ENCODE results near the gene MOV10L1. TPM values are rescaled to one million over a fixed set of nuclear protein-coding genes. Genes with fewer than 3 reads are reported as not detected.

The MOV10L1 gene
- total RNA-seq, 1 donor from 2014 or later, result 1.6 TPM

DNA sequence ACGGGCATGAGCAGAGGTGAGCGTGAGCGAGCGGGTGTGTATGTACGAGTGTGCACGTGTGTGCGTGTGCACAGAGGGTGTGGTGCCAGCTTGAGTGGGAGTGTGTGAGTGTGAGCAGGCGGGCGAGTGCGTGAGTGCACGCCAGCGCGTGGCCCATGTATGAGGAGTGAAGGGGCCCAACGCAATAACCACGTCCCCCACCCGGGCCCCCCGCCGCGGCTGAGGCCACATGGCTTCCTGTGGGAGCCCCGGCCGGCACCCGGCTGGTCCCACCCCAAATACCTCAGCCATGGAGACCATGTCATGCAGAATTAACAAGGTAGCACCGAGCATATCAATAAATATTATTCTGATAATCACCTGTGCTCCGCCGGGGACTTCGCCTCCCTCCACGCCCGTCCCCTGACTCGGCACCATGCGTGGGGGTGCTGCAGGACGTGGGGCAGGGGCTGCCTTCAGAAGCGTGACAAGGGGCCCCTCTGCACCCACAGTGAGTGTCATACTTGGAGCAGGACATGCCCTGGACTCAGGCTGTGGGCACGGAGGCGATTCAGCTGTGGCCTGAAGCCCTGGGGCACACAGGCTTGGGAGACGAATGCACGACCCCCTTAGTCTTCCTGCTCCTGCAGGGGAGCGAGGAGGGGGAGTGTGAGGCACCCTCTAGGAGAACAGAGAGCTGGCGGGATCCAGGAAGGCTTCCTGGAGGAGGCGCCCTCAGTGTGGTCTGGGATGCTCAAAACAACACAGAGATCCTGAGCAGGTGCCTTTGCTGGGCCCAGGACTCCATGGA lies 90.3 kb downstream of the MOV10L1 start:
- intact Hi-C loops (cut with DNase I), result no loop called here
- ATAC-seq (no peak), DNase-seq (ENCODE audit: low spot score) (peak; percentile 47)

DNA sequence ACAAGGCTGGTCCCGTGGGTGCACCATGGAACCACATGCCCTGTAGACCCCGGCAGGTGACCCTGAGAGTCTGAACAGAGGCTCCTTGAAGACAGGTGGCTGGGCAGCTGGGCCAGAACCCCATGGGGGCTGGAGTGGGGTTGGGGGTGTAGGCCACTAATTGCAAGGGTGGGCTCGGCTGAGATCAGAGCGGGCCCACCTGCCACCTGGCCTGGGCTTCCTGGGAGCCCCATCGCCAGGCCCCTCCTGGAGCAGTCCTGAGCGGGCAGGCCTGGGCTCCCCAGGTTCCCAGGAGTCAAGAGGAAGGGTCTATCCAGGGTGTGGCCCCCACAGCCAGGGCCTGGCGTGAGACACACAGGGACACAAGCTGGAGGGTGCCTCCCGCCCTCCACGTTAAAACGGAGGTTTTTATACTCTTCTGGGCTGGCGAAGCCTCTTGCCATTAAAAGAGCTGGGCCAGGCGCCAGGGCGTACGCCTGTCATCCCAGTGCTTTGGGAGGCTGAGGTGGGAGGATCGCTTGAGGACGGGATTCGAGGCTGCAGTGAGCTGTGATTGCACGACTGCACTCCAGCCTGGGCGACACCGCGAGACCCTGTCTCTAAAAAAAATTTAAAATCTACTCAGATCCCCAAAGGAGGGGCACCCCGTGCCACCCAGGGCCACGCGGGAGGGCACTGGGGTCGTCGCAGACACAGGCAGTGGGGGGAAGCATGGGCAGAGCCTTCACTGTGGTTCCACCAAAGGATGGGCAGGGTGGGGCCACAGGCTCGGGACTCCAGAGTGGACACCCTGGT lies 91.1 kb downstream of the MOV10L1 start:
- intact Hi-C loops (cut with DNase I), result no loop called here

DNA sequence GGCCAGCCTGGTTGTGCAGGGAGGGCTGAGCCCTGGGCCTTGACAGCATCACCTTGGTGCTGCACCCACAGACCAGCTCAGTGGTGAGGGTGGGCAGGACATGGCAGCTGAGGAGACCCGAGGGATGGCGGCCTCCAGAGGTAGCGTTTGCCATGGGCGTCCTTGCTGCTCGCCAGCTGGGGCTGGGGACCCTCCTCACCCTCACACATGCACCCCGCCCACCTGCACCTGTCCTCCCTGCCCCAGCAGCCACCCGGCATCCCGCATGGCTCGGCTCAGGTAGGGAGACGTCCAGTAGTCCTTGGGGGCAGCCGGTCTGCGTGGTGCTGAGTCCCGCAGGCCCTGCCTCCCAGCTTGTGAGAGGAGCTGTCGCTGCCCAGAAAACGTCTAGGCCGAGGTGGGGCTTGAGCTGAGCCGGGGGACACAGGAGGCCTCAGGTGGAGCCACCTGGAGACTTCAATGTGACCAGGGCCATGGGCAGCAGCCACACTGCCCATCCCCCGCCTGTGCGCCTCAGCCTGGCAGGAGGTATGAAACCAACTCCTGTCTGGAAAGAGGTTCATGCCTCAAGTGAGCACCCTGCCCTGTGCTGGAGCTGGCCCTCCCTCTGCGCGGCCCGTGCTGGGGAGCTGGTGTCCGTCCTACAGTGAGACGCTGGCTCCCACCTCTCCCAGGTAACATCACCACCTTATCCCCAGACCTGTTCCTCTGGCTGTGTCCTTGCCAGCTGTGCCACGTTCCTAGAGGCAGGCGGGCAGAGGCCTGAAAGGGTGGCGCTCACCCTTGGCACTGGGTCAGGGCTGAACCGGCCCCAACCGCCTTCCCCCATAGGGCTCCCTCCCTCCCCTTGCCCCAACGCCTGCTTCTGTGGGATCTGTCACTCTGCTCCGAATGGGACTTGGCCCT lies 92.6 kb downstream of the MOV10L1 start:
- no peak for ATAC-seq

More for the DNA sequence above, 91.1 kb downstream of the MOV10L1 start:
- ATAC-seq (no peak), DNase-seq (ENCODE audit: low spot score) (peak; percentile 54)

DNA sequence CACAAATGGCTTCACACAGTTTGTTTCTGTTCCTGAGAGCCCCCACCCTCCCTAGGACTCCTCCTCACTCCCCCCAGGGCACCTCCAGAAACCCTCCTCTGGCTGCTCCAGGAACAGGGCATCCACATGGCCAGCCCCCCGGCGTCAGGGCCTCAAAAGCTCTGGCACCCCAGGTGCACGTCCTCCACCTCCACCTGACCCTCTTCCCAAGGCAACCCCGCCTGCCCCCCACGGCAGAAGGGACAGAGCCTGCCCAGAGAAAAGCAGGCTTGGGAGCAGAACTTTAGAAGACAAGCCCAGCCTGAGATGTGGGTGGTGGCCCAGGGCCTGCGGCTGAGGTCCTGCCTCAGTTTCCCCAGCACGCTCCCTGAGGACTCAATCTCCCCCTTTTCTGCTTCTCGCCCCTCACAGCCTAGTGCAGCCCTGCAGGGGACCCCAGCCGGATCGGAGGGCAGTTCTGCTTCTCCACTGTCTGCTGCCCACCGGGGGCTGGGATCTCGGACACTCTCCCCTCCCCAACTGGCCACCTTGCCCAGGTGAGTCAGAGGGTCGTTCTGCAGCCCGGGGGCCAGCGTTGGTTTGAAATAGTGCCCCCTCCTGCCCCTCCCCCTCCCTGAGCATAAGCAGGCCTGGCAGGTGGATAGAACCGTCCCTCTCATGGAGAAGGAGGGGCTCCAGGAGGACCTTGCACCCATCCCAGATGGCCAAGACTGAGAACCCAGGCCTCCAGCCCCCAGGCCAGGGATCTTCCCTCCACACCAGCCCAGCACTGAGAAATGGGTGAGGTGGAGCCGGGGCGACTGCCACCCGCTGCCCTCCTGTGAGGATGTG lies 93.5 kb downstream of the MOV10L1 start:
- no peak for DNase-seq (ENCODE audit: low spot score)
- intact Hi-C loops (cut with DNase I), result no loop called here

More for the DNA sequence above, 92.6 kb downstream of the MOV10L1 start:
- intact Hi-C loops (cut with DNase I), result no loop called here
- DNase-seq (ENCODE audit: low spot score), result peak; percentile 62

DNA sequence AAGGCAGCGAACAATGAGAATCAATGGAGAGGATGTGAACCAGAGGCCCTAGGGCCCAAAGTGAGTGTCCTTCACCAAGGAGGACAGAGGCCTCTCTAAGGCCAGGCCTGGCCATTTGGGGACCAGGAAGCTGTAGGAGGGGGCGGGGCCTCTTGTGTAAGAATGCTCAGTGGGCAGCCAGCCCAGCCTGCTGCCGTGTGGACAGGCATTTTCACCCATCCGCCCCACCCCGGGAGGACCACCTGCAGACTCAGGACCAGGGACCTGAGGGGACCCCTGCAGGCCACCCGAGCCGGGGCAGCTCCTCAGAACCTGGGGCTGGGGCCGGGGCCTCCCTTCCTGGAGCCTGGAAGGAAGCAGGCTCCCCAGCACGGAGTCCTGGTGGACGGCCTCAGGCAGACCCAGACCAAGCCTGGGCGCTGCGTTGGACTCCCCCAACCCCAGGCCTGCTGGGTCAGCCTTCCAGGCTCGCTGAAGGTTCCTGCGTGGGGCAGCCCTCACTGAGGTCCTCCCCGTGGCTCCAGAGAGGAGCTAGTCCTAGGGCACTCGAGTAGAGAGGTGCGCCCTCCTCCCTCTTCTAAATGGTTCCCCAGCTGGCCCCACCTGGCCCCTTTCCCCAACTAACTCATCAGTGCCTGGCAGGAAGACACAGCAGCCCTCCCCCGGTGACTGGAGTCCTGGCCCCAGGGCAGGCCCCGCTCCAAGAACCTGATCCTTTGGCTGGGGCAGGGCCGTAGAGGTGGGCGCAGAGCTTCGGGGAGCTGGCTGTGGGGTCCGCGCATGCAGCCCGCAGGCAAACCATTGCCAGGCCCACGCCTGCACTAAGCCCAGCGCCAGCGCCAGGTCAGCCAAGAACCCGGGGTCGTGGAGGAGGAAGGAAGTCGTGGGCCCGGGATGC lies 94.4 kb downstream of the MOV10L1 start:
- intact Hi-C loops (cut with DNase I), result no loop called here
- peak; percentile 85 for DNase-seq (ENCODE audit: low spot score)
- ATAC-seq, result peak; percentile 56

More for the DNA sequence above, 93.5 kb downstream of the MOV10L1 start:
- no peak for ATAC-seq

DNA sequence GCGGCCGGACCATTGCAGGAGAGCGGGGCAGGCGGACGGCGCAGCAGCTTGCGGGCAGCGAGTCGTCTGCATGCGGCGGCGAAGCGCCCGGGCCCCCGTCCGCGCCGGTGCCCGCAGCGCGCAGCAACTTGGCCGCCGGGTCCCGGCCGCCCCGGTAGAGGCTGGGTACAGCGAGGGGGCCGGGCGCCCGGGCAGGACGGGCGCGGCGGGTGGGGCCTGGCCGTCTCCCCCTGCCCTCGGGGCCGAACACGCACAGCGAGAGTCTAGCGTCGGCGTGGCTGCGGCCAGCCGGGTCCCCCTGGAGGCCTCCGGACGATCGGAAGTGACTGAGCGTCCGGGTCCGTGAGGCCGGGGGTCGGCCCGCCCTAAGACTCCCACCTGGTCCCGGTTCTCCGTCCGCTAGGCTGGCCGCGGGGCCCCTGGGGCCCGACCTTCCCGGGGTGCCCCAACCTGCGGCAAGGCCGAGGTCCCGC lies 95.1 kb downstream of the MOV10L1 start:
- DNase-seq (ENCODE audit: low spot score), result no peak
- intact Hi-C loops (cut with DNase I), result no loop called here
- ATAC-seq, result peak; percentile 2

DNA sequence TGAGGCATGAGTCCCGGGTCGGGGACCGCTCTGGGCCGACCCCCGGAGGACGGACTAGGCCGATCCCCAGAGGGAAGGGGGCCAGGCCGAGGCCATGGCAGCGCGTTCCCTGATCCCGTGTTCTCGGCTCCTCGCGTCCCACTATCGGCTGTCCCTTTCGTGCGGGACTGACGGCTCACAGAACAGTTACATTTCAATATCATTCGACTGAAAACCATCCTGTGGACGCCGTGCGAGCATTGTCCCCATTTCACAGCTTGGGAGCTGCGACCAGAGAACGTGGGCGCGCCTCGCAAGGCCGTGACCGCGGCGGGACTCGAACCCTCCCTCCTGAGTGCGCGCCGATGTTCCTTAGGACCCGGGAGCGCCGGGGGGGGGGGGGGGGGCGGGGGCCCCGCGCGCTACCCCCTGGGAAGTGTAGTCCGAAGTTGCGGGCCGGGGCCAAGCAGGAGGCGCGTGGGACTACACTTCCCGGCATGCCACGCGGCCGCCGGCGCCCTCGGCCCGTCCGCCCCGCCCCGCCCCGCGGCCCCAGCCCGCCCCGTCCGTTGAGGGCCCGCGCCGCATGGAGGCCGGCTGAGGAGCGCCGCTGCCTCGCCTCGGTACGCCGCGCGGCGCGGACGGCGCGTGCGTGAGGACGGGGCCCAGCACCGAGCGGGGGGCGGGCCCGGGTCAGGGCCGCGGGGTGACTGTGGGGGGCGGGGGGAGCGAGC lies 95.7 kb downstream of the MOV10L1 start, which contains the start of gene TRABD:
TRABD (plus strand) TSS at position 539 of the 713 bp plus-strand sequence. CDS start 7,148 bp downstream, outside the sequence.
- DNase-seq (ENCODE audit: low spot score) (peak; percentile 93), ATAC-seq (peak; percentile 89)
- intact Hi-C loops (cut with DNase I), result no loop called here

DNA sequence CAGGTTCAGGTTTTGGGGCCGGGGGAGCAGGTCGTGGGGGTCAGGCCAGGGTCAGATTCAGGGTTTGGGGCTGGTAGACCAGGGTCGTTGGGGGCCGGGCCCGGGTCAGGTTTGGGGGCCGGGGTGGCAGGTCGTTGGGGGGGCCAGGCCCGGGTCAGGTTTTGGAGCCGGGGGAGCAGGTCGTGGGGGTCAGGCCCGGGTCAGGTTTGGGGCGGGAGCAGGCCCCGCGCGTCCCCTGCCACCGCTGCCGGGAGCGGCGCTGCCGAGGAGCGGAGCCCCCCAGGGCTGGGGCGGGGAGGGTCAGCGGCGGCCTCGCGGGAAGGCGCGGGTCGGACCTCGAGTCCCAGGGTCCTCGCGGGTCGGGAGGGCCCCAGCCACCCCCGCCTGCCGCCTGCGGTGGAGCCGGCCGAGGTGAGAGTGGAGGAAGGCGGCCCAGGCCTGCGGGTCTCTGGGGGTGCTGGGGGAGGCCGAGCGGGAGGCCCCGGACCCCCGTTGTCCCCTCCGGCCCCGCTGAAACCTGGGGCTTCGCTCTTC lies 96.4 kb downstream of the MOV10L1 start:
- ATAC-seq, result no peak
- intact Hi-C loops (cut with DNase I), result no loop called here
- no peak for DNase-seq (ENCODE audit: low spot score)

DNA sequence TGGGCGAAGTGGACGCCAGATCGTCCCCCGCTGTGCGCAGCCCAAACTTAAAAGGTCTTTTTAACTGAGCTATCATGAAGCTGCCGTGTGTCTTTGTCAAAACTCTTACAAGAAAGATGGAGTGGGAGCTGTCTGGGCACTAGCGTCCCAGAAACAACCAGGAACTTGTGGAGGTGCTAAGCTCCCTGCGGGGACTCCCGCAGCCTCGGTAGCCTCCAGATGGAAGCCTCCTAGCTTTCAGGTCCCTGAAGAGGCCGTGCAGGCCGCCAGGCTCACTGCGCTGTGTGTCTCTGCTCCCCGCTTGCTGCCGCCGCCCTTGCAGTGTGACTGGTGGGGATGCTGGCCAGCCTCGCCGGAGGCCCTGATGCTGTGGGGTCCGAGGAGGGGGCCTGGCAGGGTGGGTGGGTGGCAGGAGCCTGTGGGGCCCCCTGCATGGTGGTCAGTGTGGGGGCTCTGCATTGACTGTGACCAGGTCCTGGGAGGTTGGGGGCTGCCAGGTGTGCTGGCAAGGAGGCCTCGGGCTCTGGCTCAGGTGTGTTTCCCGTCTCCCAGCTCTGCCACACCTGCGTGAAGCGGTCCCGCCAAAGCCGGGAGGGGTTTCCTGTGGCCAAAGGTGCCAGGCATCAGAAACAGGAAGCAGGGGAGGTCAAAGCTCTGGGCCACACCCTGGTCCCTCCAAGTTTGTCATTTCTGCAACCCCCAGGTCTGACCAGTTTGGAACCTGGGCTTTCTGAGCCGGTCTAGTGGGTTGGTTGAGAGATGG lies 97.1 kb downstream of the MOV10L1 start:
- DNase-seq (ENCODE audit: low spot score) (no peak), ATAC-seq (no peak)
- intact Hi-C loops (cut with DNase I), result no loop called here

DNA sequence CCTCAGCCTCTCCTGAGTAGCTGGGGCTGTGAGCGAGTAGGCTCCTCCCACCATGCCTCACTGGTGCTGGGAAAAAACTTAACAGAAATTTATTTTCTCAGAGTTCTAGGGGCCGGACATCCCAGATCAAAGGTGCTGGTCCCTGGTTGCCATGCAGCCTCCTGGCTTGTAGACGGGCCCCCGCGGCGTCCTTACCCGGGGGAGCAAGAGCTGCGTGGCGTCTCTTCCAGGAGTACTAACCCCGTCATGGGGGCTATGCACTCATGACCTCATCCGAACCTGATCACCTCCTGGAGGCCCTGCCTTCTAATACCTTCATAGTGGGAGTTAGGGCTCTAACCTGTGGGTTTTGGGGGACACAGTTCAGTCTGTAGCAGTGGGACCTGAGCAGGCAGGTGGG lies 98.5 kb downstream of the MOV10L1 start:
- intact Hi-C loops (cut with DNase I), result no loop called here
- DNase-seq (ENCODE audit: low spot score) (no peak), ATAC-seq (no peak)

DNA sequence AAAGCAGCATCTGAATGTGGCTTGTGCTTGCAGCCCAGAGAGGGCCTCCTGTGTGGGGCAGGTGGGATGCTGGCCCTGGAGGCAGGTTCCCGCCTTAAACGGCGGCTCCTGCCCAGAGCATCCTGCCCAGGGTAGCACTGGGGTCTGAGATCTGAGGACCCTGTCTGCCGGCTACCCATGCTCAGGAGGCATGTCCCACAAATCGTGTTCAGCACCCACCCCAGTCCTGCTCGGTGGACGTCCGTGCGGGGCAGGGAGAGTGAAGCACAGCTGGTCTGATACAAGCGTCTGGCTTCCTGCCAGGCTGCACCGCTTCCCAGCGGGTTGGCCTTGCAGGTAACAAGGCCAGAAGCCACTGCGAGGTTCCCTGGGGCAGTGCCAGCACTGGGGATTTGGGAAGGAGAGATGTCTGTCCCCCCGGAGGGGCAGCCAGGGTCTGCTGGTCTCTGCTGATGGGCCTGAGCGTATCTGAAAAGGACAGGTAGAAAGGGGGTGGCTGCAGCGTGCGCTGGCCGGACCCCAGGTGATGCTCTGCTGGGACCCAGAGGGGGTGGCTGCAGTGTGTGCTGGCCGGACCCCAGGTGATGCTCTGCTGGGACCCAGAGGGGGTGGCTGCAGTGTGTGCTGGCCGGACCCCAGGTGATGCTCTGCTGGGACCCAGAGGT lies 99.5 kb downstream of the MOV10L1 start:
- no peak for ATAC-seq
- DNase-seq (ENCODE audit: low spot score), result no peak

DNA sequence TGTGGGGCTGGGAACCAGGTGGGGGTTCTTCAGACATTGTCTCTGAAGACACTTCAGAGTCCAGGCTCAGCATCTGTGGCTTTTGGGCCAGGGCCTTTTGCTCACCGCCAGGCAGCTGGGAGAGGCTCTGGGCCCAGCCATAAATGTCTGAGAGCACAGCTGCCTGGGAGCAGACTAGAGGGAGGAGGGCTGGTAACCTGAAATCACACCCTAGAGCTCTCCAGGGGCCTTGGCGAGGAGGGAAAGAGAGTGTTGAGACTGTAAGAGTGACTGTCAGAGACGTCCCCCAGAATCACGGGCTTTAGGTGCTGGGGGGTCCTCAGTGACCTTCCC lies 100.0 kb downstream of the MOV10L1 start:
- intact Hi-C loops (cut with DNase I), result no loop called here
- no peak for DNase-seq (ENCODE audit: low spot score)
- peak; percentile 25 for ATAC-seq

More for the DNA sequence above, 99.5 kb downstream of the MOV10L1 start:
- intact Hi-C loops (cut with DNase I), result no loop called here

DNA sequence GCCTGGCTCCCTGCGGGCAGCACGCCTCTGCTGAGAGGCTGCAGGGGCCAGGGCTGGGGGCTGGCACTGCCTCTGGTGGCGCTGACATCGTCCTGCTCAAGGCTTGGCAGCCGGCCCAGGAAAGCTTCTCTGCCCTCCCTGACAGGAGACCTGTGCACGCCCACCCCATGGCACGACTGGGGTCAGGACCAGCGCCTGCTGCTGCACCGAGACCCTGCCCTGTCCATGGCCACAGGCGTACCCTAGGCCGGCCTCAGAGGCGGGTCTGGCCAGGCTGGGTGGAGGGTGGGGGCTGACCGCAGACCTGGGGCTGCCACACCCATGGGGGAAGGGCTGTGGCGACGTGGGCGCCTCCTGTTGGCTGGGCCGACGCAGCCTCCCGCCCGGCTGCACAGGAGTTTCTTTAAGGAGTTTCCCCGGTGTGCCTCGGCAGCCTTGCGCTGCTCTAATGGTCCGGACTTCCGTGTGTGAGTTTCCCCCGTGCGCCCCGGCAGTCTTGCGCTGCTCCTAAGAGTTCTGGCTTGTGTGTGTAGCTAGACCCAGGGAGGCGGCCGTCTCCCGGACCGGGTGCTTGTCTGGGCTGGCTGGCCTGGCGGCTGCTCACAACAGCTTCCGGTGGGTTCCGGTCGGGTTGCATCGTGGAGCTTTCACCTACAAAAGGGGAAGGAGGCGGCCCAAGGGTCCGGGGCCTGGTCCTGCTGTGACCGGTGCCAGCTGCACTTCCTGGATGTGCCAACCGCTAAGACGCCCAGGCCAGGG lies 100.6 kb downstream of the MOV10L1 start:
- DNase-seq (ENCODE audit: low spot score) (no peak), ATAC-seq (peak; percentile 60)
- intact Hi-C loops (cut with DNase I), result no loop called here

DNA sequence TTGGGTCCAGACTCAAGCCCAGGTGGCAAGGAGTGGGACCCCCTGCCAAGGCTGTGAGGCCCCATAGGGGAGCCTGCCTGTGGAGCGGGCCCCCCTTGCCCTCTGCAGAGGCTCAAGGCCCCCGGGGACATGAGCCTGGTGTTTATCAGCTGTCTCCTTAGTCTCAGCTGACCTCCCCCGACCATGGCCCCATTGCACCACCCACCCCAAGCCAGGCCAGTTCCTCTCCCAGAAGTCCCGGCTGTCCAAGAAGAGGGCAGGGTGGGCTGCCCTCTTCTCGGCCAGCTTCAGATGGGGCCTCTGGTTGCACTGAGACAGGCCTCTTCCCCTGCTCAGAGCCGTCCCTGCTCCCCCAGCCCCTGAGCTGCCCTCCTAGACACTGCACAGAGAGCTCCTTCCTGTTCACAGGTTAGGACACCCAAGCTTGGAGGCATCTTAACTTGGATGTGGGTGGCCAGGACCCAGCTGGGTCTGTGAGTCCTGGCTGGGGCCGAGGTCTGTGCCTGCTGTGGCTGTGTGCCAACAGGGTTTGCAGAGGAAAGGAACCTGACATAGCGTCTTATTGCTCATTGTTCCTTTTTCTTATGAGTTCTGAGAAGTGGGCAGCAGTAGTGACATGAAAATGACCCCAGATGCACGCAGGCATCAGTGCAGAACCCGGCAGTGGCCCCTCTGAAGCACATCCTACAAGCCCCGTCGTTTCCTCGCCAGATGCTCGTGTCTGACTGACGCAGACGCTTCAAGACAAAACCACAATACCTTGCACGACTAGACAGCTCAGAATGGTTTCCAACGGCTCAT lies 101.3 kb downstream of the MOV10L1 start:
- ATAC-seq (peak; percentile 5), DNase-seq (ENCODE audit: low spot score) (no peak)
- intact Hi-C loops (cut with DNase I), result no loop called here
